HepG2 (cell line): ENCODE data around the gene C16orf95. TPM values are rescaled to one million over a fixed set of nuclear protein-coding genes. Genes with fewer than 3 reads are reported as not detected.

ENCODE experiments used
- ATAC-seq: fragments of 200-7000 bp; cut with Tn5 transposase; 3 replicates; pipeline ENCODE4 v1.9.1; 2020; ENCODE audit warnings: mild to moderate bottlenecking, moderate library complexity
- BruUV-seq: library from RNA; stranded (reverse); fragments of 400-500 nt; replicated peaks from 2 replicates; lab custom pipeline; 2021; lab: Mats Ljungman, UMichigan
- CTCF ChIA-PET: fragments of 300-600 bp; formaldehyde crosslinking; extraction: SDS; loops from one replicate; lab custom pipeline; 2021; ENCODE audit warnings: low total read pairs, inconsistent platforms, low intra/inter-chr PET ratio; lab: Yijun Ruan, JAX
- POLR2A ChIA-PET: fragments of 350-600 bp; sonication (Branson Sonifier 250); formaldehyde crosslinking; loops from one replicate; lab custom pipeline; 2020; ENCODE audit warnings: antibody characterized with exemption, inconsistent platforms; lab: Yijun Ruan, JAX
- DNase-seq: peaks from one replicate; pipeline ENCODE4 v3.0.0-alpha.2; 2015; ENCODE audit warnings: low spot score
- FAIRE-seq: peaks from 3 replicates; lab custom pipeline; 2011; peaks lifted over from hg19 to GRCh38; lab: Jason Lieb, UNC
- H2AFZ ChIP-seq: one replicate; pipeline ENCODE4 v1.6.1; 2011; ENCODE audit warnings: low read length, inconsistent platforms
- H3K27ac ChIP-seq: fragments of 300-600 bp; 3 replicates; pipeline ENCODE4 v1.8.0; 2011; ENCODE audit warnings: mixed run types, mild to moderate bottlenecking, mixed read lengths, low read length, inconsistent platforms; ENCODE audit not compliant: insufficient read depth; ENCODE audit errors: extremely low read length
- H3K27me3 ChIP-seq, 2 experiments: fragments of 200-600 bp in 1 of 2; 2 replicates in 1 of 2; 3 replicates in 1 of 2; pipeline versions ENCODE4 v1.6.0 to v1.8.0; 2011; ENCODE audit warnings: low read length in 2 of 2, mild to moderate bottlenecking in 2 of 2, moderate library complexity in 2 of 2, inconsistent platforms in 1 of 2; ENCODE audit not compliant: insufficient read depth in 2 of 2, control insufficient read depth in 1 of 2
- H3K36me3 ChIP-seq, 2 experiments: fragments of 200-600 bp in 1 of 2; replicated peaks in 1 of 2; 2 replicates in 1 of 2; 3 replicates in 1 of 2; pipeline versions ENCODE4 v1.5.1 to v1.8.0; 2011; ENCODE audit warnings: low read length in 2 of 2, inconsistent platforms in 1 of 2; ENCODE audit not compliant: insufficient read depth in 2 of 2, control insufficient read depth in 1 of 2
- H3K4me1 ChIP-seq: 2 replicates; pipeline ENCODE4 v1.5.1; 2012; ENCODE audit warnings: low read length, inconsistent platforms; ENCODE audit not compliant: insufficient read depth
- H3K4me2 ChIP-seq: 2 replicates; pipeline ENCODE4 v1.6.0; 2011; ENCODE audit warnings: low read depth, low read length, inconsistent platforms
- H3K4me3 ChIP-seq, 3 experiments: fragments of 200-600 bp in 1 of 3; sonication (generic), shearing (Covaris generic) in 1 of 3; replicated peaks in 1 of 3; 2 replicates each; pipeline ENCODE4 v1.5.1; 2011 to 2016; ENCODE audit warnings: low read length in 3 of 3, inconsistent platforms in 2 of 3, low read depth in 2 of 3, mild to moderate bottlenecking in 2 of 3, control low read depth in 1 of 3, mixed read lengths in 1 of 3; ENCODE audit not compliant: insufficient read depth in 1 of 3
- H3K79me2 ChIP-seq: one replicate; pipeline ENCODE4 v1.6.1; 2011; ENCODE audit warnings: low read length, inconsistent platforms; ENCODE audit not compliant: insufficient read depth
- H3K9ac ChIP-seq: 2 replicates; pipeline ENCODE4 v1.6.0; 2011; ENCODE audit warnings: mild to moderate bottlenecking, low read depth, low read length, inconsistent platforms; ENCODE audit not compliant: insufficient read depth
- H3K9me3 ChIP-seq: 2 replicates; pipeline ENCODE4 v1.5.1; 2012; ENCODE audit warnings: mild to moderate bottlenecking, low read length
- H4K20me1 ChIP-seq: 2 replicates; pipeline ENCODE4 v1.6.0; 2011; ENCODE audit warnings: inconsistent platforms, mild to moderate bottlenecking, low read length, moderate library complexity; ENCODE audit not compliant: insufficient read depth
- EED ChIP-seq: sonication (generic); formaldehyde crosslinking; IDR thresholded peaks from 2 replicates; pipeline ENCODE4 v1.5.0; 2020; ENCODE audit warnings: mild to moderate bottlenecking, missing genetic modification reagents
- HNRNPLL ChIP-seq: fragments of 200-400 bp; formaldehyde crosslinking; IDR thresholded peaks from 2 replicates; pipeline ENCODE4 v1.6.1; 2017; ENCODE audit warnings: mild to moderate bottlenecking, low read depth, low read length; ENCODE audit not compliant: poor library complexity, severe bottlenecking
- POLR2AphosphoS2 ChIP-seq: IDR thresholded peaks from 2 replicates; pipeline ENCODE4 v1.6.1; 2011; ENCODE audit warnings: low read depth, low read length, improper control_type of control experiment
- POLR2G ChIP-seq: fragments of 200-400 bp; formaldehyde crosslinking; IDR thresholded peaks from 2 replicates; pipeline ENCODE4 v1.6.1; 2018; ENCODE audit warnings: mild to moderate bottlenecking, low read depth, low read length, moderate library complexity
- PREB ChIP-seq: sonication (generic); formaldehyde crosslinking; IDR thresholded peaks from 2 replicates; pipeline ENCODE4 v1.4.0; 2020; ENCODE audit warnings: missing genetic modification reagents
- RBM22 ChIP-seq: fragments of 200-400 bp; formaldehyde crosslinking; optimal IDR thresholded peaks from 2 replicates; pipeline ENCODE3; 2017; ENCODE audit warnings: mild to moderate bottlenecking, low read length, moderate library complexity
- SIN3A ChIP-seq: IDR thresholded peaks from 2 replicates; pipeline ENCODE4 v1.6.1; 2011; ENCODE audit warnings: low read depth, mild to moderate bottlenecking, control low read depth, low read length, borderline replicate concordance
- USF2 ChIP-seq, 2 experiments: sonication (generic) in 1 of 2; formaldehyde crosslinking in 1 of 2; IDR thresholded peaks; 2 replicates each; pipeline versions ENCODE4 v1.5.1 to v1.6.1; 2011 to 2020; ENCODE audit warnings: borderline replicate concordance in 1 of 2, low read depth in 1 of 2, low read length in 1 of 2, mild to moderate bottlenecking in 1 of 2, missing genetic modification reagents in 1 of 2, moderate library complexity in 1 of 2
- ZMYM3 ChIP-seq: sonication (generic); formaldehyde crosslinking; IDR thresholded peaks from 2 replicates; pipeline ENCODE4 v1.5.1; 2020; ENCODE audit warnings: mild to moderate bottlenecking, missing genetic modification reagents
- ZNF234 ChIP-seq: sonication (generic); formaldehyde crosslinking; conservative IDR thresholded peaks from 2 replicates; pipeline ENCODE4 v1.5.1; 2020; ENCODE audit warnings: mild to moderate bottlenecking, missing genetic modification reagents
- WGBS: methylation state at CpG from one replicate; pipeline ENCODE4 v1.1.6; 2017; ENCODE audit warnings: low lambda C conversion rate; 5-methylcytosine and 5-hydroxymethylcytosine counted together
- in situ Hi-C: cut with HindIII; loops from 2 replicates; pipeline ENCODE4 v1.10.0; 2017; ENCODE audit warnings: low pct_unique_long_range_greater_than_20kb; ENCODE audit not compliant: extremely low pct_ligation_motif_present
- intact Hi-C: fragments of 100-400 bp; cut with micrococcal nuclease; formaldehyde crosslinking; loops from one replicate; pipeline ENCODE4 v1.10.0; 2022; ENCODE audit not compliant: unreplicated experiment
- polyA plus RNA-seq, 8 experiments: library from polyadenylated mRNA; depleted of rRNA in 3 of 8; stranded (reverse) in 7 of 8; unstranded in 1 of 8; fragments of >200 nt; fragmentation: Illumina TruSeq in 4 of 8; extraction: Trizol in 4 of 8; gene quantifications; 2 replicates each; pipeline versions ENCODE4 v1.2.1 to v1.2.3, GENCODE V29; 2011 to 2016; ENCODE audit warnings: low read depth in 4 of 8, missing spikeins in 1 of 8, mixed read lengths in 1 of 8; ENCODE audit not compliant: insufficient read depth in 1 of 8
- total RNA-seq, 5 experiments: library from RNA; depleted of rRNA; stranded (reverse); fragments of >200 nt; fragmentation: Illumina TruSeq; extraction: Trizol; gene quantifications; 2 replicates each; pipeline ENCODE4 v1.2.3, GENCODE V29; 2016; ENCODE audit warnings: low read depth in 1 of 5

C16orf95 gene
- total and polyA plus RNA-seq, 2 of the 13 experiments (the other 11 are each of a cell fraction or from before 2014, with no cell fraction given), result 2.8 to 8.6 TPM

GRCh38 chr16:87322360-87322759, 5.2 kb upstream of the C16orf95 start:
- DNase-seq, result no peak
- FAIRE-seq, result no peak
- 93% methylated on average over 9 of the region's 9 CpGs for WGBS
- Histone ChIP-seq H3K4me3 (no peak overlapping the region), H3K27ac (no peak overlapping the region), H3K4me2 (no peak overlapping the region), H3K9me3 (no peaks in the 10 kb centered on the region), H3K9ac (no peak overlapping the region), H3K4me1 (peaks cover 17% of the 10 kb centered on the region), H4K20me1 (peaks cover 42% of the 10 kb centered on the region), H2AFZ (no peak overlapping the region), H3K36me3 (peaks cover 13 to 28% of the 10 kb centered on the region in 2 experiments; a peak in 4 of 5 replicates), H3K79me2 (peaks cover 23% of the 10 kb centered on the region), H3K27me3 (no peaks in the 10 kb centered on the region; a peak in 1 of 5 replicates)
- no TSS peak for BruUV-seq
- in situ Hi-C loops, result no loop called here
- TF ChIP-seq POLR2G, result peak; percentile 48
- 0 out of 2 replicates have a peak, but pooled peaks have one; percentile 19 for TF ChIP-seq EED
- TF ChIP-seq USF2 (IDR thresholded peaks at IDR 0.05; ENCODE audit: low read depth, low read length), result no peak
- no peak for TF ChIP-seq USF2 (CRISPR knock-in tag; IDR thresholded peaks at IDR 0.05; ENCODE audit: borderline replicate concordance)
- TF ChIP-seq SIN3A, result no peak
- TF ChIP-seq PREB (CRISPR knock-in tag), result no peak
- no peak for TF ChIP-seq ZNF234 (CRISPR knock-in tag)
- peak; percentile 10 for TF ChIP-seq HNRNPLL
- peak; percentile 1; the same call in 1 of the 2 replicates for TF ChIP-seq POLR2AphosphoS2
- TF ChIP-seq RBM22, result peak; percentile 80
- TF ChIP-seq ZMYM3 (CRISPR knock-in tag), result no peak
- intact Hi-C loops, result no loop called here
- ChIA-PET CTCF (no interaction called here), POLR2A (interaction anchor here (1.1 to 1.7 kb wide), 4 partner anchors 57 to 71 kb away, joined by 3 to 19 read pairs (median 6); partner anchors contain the start of gene FBXO31)
- no peak for ATAC-seq
